ENCODE results near the gene HOXA1. TPM values are rescaled to one million over a fixed set of nuclear protein-coding genes. Genes with fewer than 3 reads are reported as not detected.

HOXA1 gene
- total RNA-seq, 4 donors from 2014 or later = 0.16 to 0.36 TPM; not detected in 2

GRCh38 chr7:27114881-27115220, 19.1 kb upstream of the HOXA1 start:
- Histone ChIP-seq H3K27me3 (no peaks in the 10 kb centered on the region), H3K4me3 (peak overlapping the region; percentile 7 to 43 (median 29)), H3K27ac (peak overlapping the region; percentile 55 to 87 (median 82)), H3K36me3 (no peaks in the 10 kb centered on the region), H3K4me1 (peaks cover 21 to 35% of the 10 kb centered on the region in 2 donors), H3K9me3 (no peaks in the 10 kb centered on the region)
- no peak for ATAC-seq
- no peak for TF ChIP-seq POLR2A (IDR thresholded peaks at IDR 0.05)
- no peak for TF ChIP-seq CTCF (IDR thresholded peaks at IDR 0.05 in 4 of 5, conservative IDR thresholded peaks at IDR 0.05 in 1 of 5)
- no peak for DNase-seq
- intact Hi-C loops (cut with DNase I; ENCODE audit: low total_unique reads) (no loop called here), in situ Hi-C loops (cut with MboI; ENCODE audit: low sequenced_read_pairs in 4 of 4) (no loop called here)

GRCh38 chr7:27113991-27114769, 18.4 kb upstream of the HOXA1 start:
- peaks cover 21 to 30% of the 10 kb centered on the region in 2 donors for H3K4me1 ChIP-seq
- peak overlapping the region; percentile 79 to 87 (median 82) for H3K27ac ChIP-seq
- in situ Hi-C loops (cut with MboI; ENCODE audit: low sequenced_read_pairs in 4 of 4) = no loop called here
- H3K4me3 ChIP-seq = peak overlapping the region; percentile 53 to 66 (median 58)
- H3K9me3 ChIP-seq = no peaks in the 10 kb centered on the region
- ATAC-seq = no peak
- intact Hi-C loops (cut with DNase I; ENCODE audit: low total_unique reads) = no loop called here
- H3K36me3 ChIP-seq = no peaks in the 10 kb centered on the region
- TF ChIP-seq CTCF (IDR thresholded peaks at IDR 0.05 in 4 of 5, conservative IDR thresholded peaks at IDR 0.05 in 1 of 5) (no peak), POLR2A (IDR thresholded peaks at IDR 0.05) (peak in 1 of 2 donors; percentile 7)
- no peak for DNase-seq
- no peaks in the 10 kb centered on the region for H3K27me3 ChIP-seq

- Histone ChIP-seq H3K27me3 (no peaks in the 10 kb centered on the region), H3K36me3 (no peaks in the 10 kb centered on the region), H3K9me3 (no peaks in the 10 kb centered on the region), H3K4me1 (peaks cover 21 to 30% of the 10 kb centered on the region in 2 donors), H3K4me3 (peak overlapping the region; percentile 53 to 66 (median 58)), H3K27ac (peak overlapping the region; percentile 79 to 87 (median 82))
- ATAC-seq = peak; percentile 49 to 67
- no peak for DNase-seq
- TF ChIP-seq CTCF (IDR thresholded peaks at IDR 0.05 in 4 of 5, conservative IDR thresholded peaks at IDR 0.05 in 1 of 5) = no peak
- TF ChIP-seq POLR2A (IDR thresholded peaks at IDR 0.05) = no peak
- intact Hi-C loops (cut with DNase I; ENCODE audit: low total_unique reads) = no loop called here
- in situ Hi-C loops (cut with MboI; ENCODE audit: low sequenced_read_pairs in 4 of 4) = no loop called here
These were observed 17.5 kb upstream of the HOXA1 start for GRCh38 chr7:27112955-27113949.

- in situ Hi-C loops (cut with MboI; ENCODE audit: low sequenced_read_pairs in 4 of 4) = no loop called here
- no peaks in the 10 kb centered on the region for H3K9me3 ChIP-seq
- intact Hi-C loops (cut with DNase I; ENCODE audit: low total_unique reads) = no loop called here
- no peaks in the 10 kb centered on the region for H3K36me3 ChIP-seq
- H3K4me3 ChIP-seq = peak overlapping the region in 1 of 4 donors; percentile 53
- no peak for TF ChIP-seq CTCF (IDR thresholded peaks at IDR 0.05 in 4 of 5, conservative IDR thresholded peaks at IDR 0.05 in 1 of 5)
- no peak for TF ChIP-seq POLR2A (IDR thresholded peaks at IDR 0.05)
- ATAC-seq (no peak), DNase-seq (no peak)
- peaks cover 21 to 30% of the 10 kb centered on the region in 2 donors for H3K4me1 ChIP-seq
- peak overlapping the region; percentile 66 to 87 (median 82) for H3K27ac ChIP-seq
- H3K27me3 ChIP-seq = no peaks in the 10 kb centered on the region
These were observed 16.6 kb upstream of the HOXA1 start for GRCh38 chr7:27112361-27112760.

Measured in gastrocnemius medialis (tissue), 4 donors.